H1 (cell line): ENCODE data around the gene HIPK3. TPM values are rescaled to one million over a fixed set of nuclear protein-coding genes. Genes with fewer than 3 reads are reported as not detected.

ENCODE experiments used
- CTCF ChIA-PET: fragments of 300-600 bp; sonication (Branson Sonifier 250); formaldehyde crosslinking; loops from one replicate; lab custom pipeline; 2021; ENCODE audit not compliant: partially characterized antibody; lab: Charles Lee
- POLR2A ChIA-PET: fragments of 300-600 bp; sonication (Branson Sonifier 250); formaldehyde crosslinking; loops from one replicate; lab custom pipeline; 2021; ENCODE audit warnings: inconsistent platforms; ENCODE audit not compliant: partially characterized antibody; lab: Charles Lee
- DNase-seq, 2 experiments: peaks; one replicate each; pipeline versions ENCODE4 v3.0.0 to v3.0.0-alpha.2; 2010 to 2022; ENCODE audit warnings: low spot score in 2 of 2, low read depth in 1 of 2, mixed read lengths in 1 of 2
- FAIRE-seq: peaks from 2 replicates; lab custom pipeline; 2011; peaks lifted over from hg19 to GRCh38; lab: Jason Lieb, UNC
- H2AFZ ChIP-seq: 2 replicates; pipeline ENCODE4 v1.8.1; 2012; ENCODE audit warnings: low read length, inconsistent platforms
- H2AK5ac ChIP-seq: 2 replicates; pipeline ENCODE4 v1.6.1; 2013; ENCODE audit warnings: low read depth, low read length
- H2BK120ac ChIP-seq: replicated peaks from 2 replicates; pipeline ENCODE3; 2013; ENCODE audit warnings: low read depth, low read length, inconsistent platforms
- H2BK12ac ChIP-seq: 2 replicates; pipeline ENCODE4 v1.6.1; 2013; ENCODE audit warnings: low read depth, low read length
- H2BK15ac ChIP-seq: 2 replicates; pipeline ENCODE4 v1.6.1; 2013; ENCODE audit warnings: low read length
- H2BK20ac ChIP-seq: 2 replicates; pipeline ENCODE4 v1.6.1; 2013; ENCODE audit warnings: low read length
- H2BK5ac ChIP-seq: 2 replicates; pipeline ENCODE4 v1.6.1; 2013; ENCODE audit warnings: low read depth, low read length
- H3K14ac ChIP-seq: 2 replicates; pipeline ENCODE4 v1.6.1; 2013; ENCODE audit warnings: inconsistent platforms; ENCODE audit not compliant: insufficient read length
- H3K18ac ChIP-seq: 2 replicates; pipeline ENCODE4 v1.6.1; 2013; ENCODE audit warnings: low read length; ENCODE audit errors: extremely low read depth
- H3K23ac ChIP-seq: 2 replicates; pipeline ENCODE4 v1.6.1; 2013; ENCODE audit warnings: inconsistent platforms; ENCODE audit not compliant: insufficient read length
- H3K23me2 ChIP-seq: 2 replicates; pipeline ENCODE4 v1.6.1; 2013; ENCODE audit warnings: low read depth, low read length
- H3K27ac ChIP-seq: 2 replicates; pipeline ENCODE4 v1.6.1; 2011; ENCODE audit warnings: low read depth, low read length, inconsistent platforms
- H3K27me3 ChIP-seq, 4 experiments: replicated peaks in 1 of 4; 1 replicate in 1 of 4; 2 replicates in 3 of 4; pipeline versions ENCODE4 v1.6.1 to v1.8.1; 2011 to 2013; ENCODE audit warnings: low read length in 3 of 4, mild to moderate bottlenecking in 3 of 4, inconsistent platforms in 2 of 4, mixed read lengths in 2 of 4, moderate library complexity in 1 of 4; ENCODE audit not compliant: control insufficient read depth in 3 of 4, insufficient read depth in 3 of 4; ENCODE audit errors: extremely low read depth in 1 of 4
- H3K36me3 ChIP-seq, 4 experiments: 2 replicates each; pipeline versions ENCODE4 v1.6.1 to v1.8.1; 2011 to 2013; ENCODE audit warnings: mild to moderate bottlenecking in 4 of 4, low read length in 3 of 4, moderate library complexity in 2 of 4, control low read depth in 1 of 4, inconsistent platforms in 1 of 4; ENCODE audit not compliant: insufficient read depth in 4 of 4, control insufficient read depth in 2 of 4
- H3K4ac ChIP-seq: replicated peaks from 2 replicates; pipeline ENCODE3; 2013; ENCODE audit warnings: low read length, low read depth, mixed read lengths, inconsistent platforms; ENCODE audit not compliant: insufficient read length
- H3K4me1 ChIP-seq, 4 experiments: replicated peaks in 1 of 4; 1 replicate in 1 of 4; 2 replicates in 3 of 4; pipeline versions ENCODE4 v1.6.1 to v1.8.1; 2011 to 2013; ENCODE audit warnings: low read length in 3 of 4, inconsistent platforms in 2 of 4, mixed read lengths in 1 of 4; ENCODE audit not compliant: insufficient read depth in 4 of 4, control insufficient read depth in 3 of 4
- H3K4me2 ChIP-seq, 2 experiments: 2 replicates each; pipeline versions ENCODE4 v1.6.1 to v1.8.1; 2011 to 2013; ENCODE audit warnings: low read depth in 2 of 2, low read length in 2 of 2, control low read depth in 1 of 2, inconsistent platforms in 1 of 2, mild to moderate bottlenecking in 1 of 2; ENCODE audit not compliant: insufficient read depth in 1 of 2
- H3K4me3 ChIP-seq, 4 experiments: fragments of 200-600, 300-600 bp in 1 of 4; sonication (generic), shearing (Covaris generic), sonication (Bioruptor Twin) in 1 of 4; 2 replicates each; pipeline versions ENCODE4 v1.5.1 to v1.8.1; 2011 to 2016; ENCODE audit warnings: low read length in 4 of 4, low read depth in 3 of 4, control low read depth in 2 of 4, inconsistent platforms in 2 of 4, mild to moderate bottlenecking in 2 of 4, mixed read lengths in 1 of 4, moderate library complexity in 1 of 4; ENCODE audit not compliant: insufficient read depth in 2 of 4; ENCODE audit errors: extremely low read depth in 1 of 4
- H3K56ac ChIP-seq: replicated peaks from 2 replicates; pipeline ENCODE3; 2013; ENCODE audit warnings: low read depth, mild to moderate bottlenecking, mixed read lengths, low read length, inconsistent platforms; ENCODE audit not compliant: insufficient read length
- H3K79me1 ChIP-seq: 2 replicates; pipeline ENCODE4 v1.6.1; 2013; ENCODE audit warnings: low read depth, low read length, control low read depth
- H3K79me2 ChIP-seq, 2 experiments: 2 replicates each; pipeline versions ENCODE4 v1.6.1 to v1.8.1; 2012 to 2013; ENCODE audit warnings: low read length in 2 of 2, mild to moderate bottlenecking in 2 of 2, inconsistent platforms in 1 of 2; ENCODE audit not compliant: insufficient read depth in 2 of 2, control insufficient read depth in 1 of 2
- H3K9ac ChIP-seq, 4 experiments: replicated peaks in 1 of 4; 1 replicate in 1 of 4; 2 replicates in 3 of 4; pipeline versions ENCODE4 v1.6.1 to v1.8.1; 2011 to 2013; ENCODE audit warnings: low read depth in 3 of 4, low read length in 3 of 4, control low read depth in 2 of 4, mild to moderate bottlenecking in 2 of 4, moderate library complexity in 2 of 4, inconsistent platforms in 1 of 4; ENCODE audit errors: extremely low read depth in 1 of 4
- H3K9me3 ChIP-seq, 2 experiments: 2 replicates each; pipeline versions ENCODE4 v1.6.1 to v1.8.1; 2012 to 2013; ENCODE audit warnings: mild to moderate bottlenecking in 2 of 2, moderate library complexity in 2 of 2, control low read depth in 1 of 2, inconsistent platforms in 1 of 2, low read depth in 1 of 2, low read length in 1 of 2, mixed read lengths in 1 of 2; ENCODE audit not compliant: insufficient read depth in 2 of 2
- H4K20me1 ChIP-seq, 2 experiments: replicated peaks in 1 of 2; 2 replicates each; pipeline versions ENCODE3 to v1.8.1; 2011 to 2013; ENCODE audit warnings: inconsistent platforms in 2 of 2, low read length in 2 of 2, mild to moderate bottlenecking in 1 of 2; ENCODE audit not compliant: insufficient read depth in 2 of 2, control insufficient read depth in 1 of 2
- H4K5ac ChIP-seq: 2 replicates; pipeline ENCODE4 v1.6.1; 2013; ENCODE audit warnings: low read length, low read depth, mixed read lengths, inconsistent platforms; ENCODE audit not compliant: insufficient read length
- H4K8ac ChIP-seq: 2 replicates; pipeline ENCODE4 v1.8.0; 2013; ENCODE audit warnings: mild to moderate bottlenecking, moderate library complexity, low read length, inconsistent platforms; ENCODE audit not compliant: insufficient read depth; ENCODE audit errors: extremely low read depth
- H4K91ac ChIP-seq: replicated peaks from 2 replicates; pipeline ENCODE3; 2013; ENCODE audit warnings: low read length, mixed read lengths, inconsistent platforms; ENCODE audit not compliant: insufficient read length
- ATF3 ChIP-seq: IDR thresholded peaks from 2 replicates; pipeline ENCODE4 v1.6.1; 2011; ENCODE audit warnings: low read depth, mild to moderate bottlenecking, low read length; ENCODE audit not compliant: insufficient read depth
- BCL11A ChIP-seq, 2 experiments: IDR thresholded peaks; one replicate each; pipeline ENCODE4 v1.6.1; 2011; ENCODE audit warnings: low read depth in 2 of 2, low read length in 2 of 2, mild to moderate bottlenecking in 2 of 2
- CTCF ChIP-seq, 3 experiments: IDR thresholded peaks; 1 replicate in 2 of 3; 2 replicates in 1 of 3; pipeline versions ENCODE4 v1.5.1 to v1.6.1; 2011; ENCODE audit warnings: low read length in 3 of 3, mild to moderate bottlenecking in 3 of 3, inconsistent platforms in 2 of 3, low read depth in 1 of 3, moderate library complexity in 1 of 3; ENCODE audit not compliant: insufficient read depth in 1 of 3; ENCODE audit errors: control extremely low read depth in 1 of 3
- RAD21 ChIP-seq, 2 experiments: IDR thresholded peaks in 1 of 2; conservative IDR thresholded peaks in 1 of 2; 2 replicates each; pipeline ENCODE4 v1.6.1; 2011; ENCODE audit warnings: low read depth in 2 of 2, low read length in 2 of 2, improper control_type of control experiment in 1 of 2, inconsistent platforms in 1 of 2, mild to moderate bottlenecking in 1 of 2, moderate library complexity in 1 of 2
- TEAD4 ChIP-seq: IDR thresholded peaks from 2 replicates; pipeline ENCODE4 v1.6.1; 2012; ENCODE audit warnings: low read depth, low read length, inconsistent platforms, mixed read lengths
- WGBS, 2 experiments: shearing (Covaris generic) in 1 of 2; methylation state at CpG; one replicate each; pipeline versions ENCODE4 v1.1.6 to v1.1.7; 2013 to 2015; ENCODE audit warnings: low lambda C conversion rate in 2 of 2, mixed read lengths in 2 of 2, inconsistent platforms in 1 of 2, low coverage in 1 of 2, missing lambda C conversion rate in 1 of 2; ENCODE audit not compliant: insufficient replicate concordance in 2 of 2, insufficient coverage in 1 of 2, insufficient read length in 1 of 2; ENCODE audit errors: extremely low coverage in 1 of 2, missing lambda C conversion rate in 1 of 2; 5-methylcytosine and 5-hydroxymethylcytosine counted together
- polyA plus RNA-seq, 7 experiments: library from polyadenylated mRNA; depleted of rRNA in 3 of 7; stranded (reverse) in 5 of 7; unstranded in 2 of 7; fragments of >200 nt in 5 of 7; fragments of 200-250 nt in 2 of 7; gene quantifications; 1 replicate in 5 of 7; 2 replicates in 1 of 7; 4 replicates in 1 of 7; pipeline versions ENCODE4 v1.2.1 to v1.2.3, GENCODE V29; 2011 to 2013; ENCODE audit warnings: missing spikeins in 2 of 7, mixed read lengths in 2 of 7
- total RNA-seq: library from RNA; stranded (reverse); fragmentation: NEBNext Ultra II Directional; extraction: Animal tissue kit (Norgen Biotek cat#: 25700); gene quantifications from 2 replicates; pipeline ENCODE4 v1.2.1, GENCODE V29; 2021

HIPK3 gene
- total and polyA plus RNA-seq, 2 of the 8 experiments (the other 6 are each of a cell fraction or from before 2014, with no cell fraction given): 5.0 to 22.3 TPM

- Histone ChIP-seq H2BK20ac (no peak overlapping the region), H3K23ac (no peak overlapping the region), H3K79me1 (no peaks in the 10 kb centered on the region; the same call in 1 of the 2 replicates), H4K5ac (no peak overlapping the region), H3K4me3 (no peak overlapping the region), H3K14ac (no peak overlapping the region), H3K18ac (no peak overlapping the region), H3K9ac (no peak overlapping the region), H4K91ac (no peak overlapping the region), H3K9me3 (no peaks in the 10 kb centered on the region), H3K4me2 (no peak overlapping the region), H2AFZ (no peak overlapping the region), H4K20me1 (no peaks in the 10 kb centered on the region), H2BK120ac (no peak overlapping the region), H3K36me3 (no peaks in the 10 kb centered on the region), H2BK5ac (no peak overlapping the region), H3K56ac (no peak overlapping the region), H3K27ac (no peak overlapping the region), H3K4ac (no peak overlapping the region), H3K27me3 (no peaks in the 10 kb centered on the region), H3K23me2 (no peaks in the 10 kb centered on the region), H3K79me2 (peaks cover 0 to 7% of the 10 kb centered on the region in 2 experiments; a peak in 1 of 4 replicates), H4K8ac (no peak overlapping the region), H2BK15ac (no peak overlapping the region), H3K4me1 (no peaks in the 10 kb centered on the region), H2AK5ac (no peak overlapping the region), H2BK12ac (no peak overlapping the region)
- 55% methylated on average over 4 of the region's 4 CpGs; no CpG with 5 or more reads in 1 of the 2 experiments for WGBS, 2 experiments
- DNase-seq (no peak), FAIRE-seq (peak; percentile 73)
- CTCF ChIA-PET: interaction anchor here (0.6 to 2.9 kb wide), 8 partner anchors 12 to 581 kb away, joined by 3 to 23 read pairs (median 3); no protein-coding TSS in a partner anchor
- TF ChIP-seq BCL11A (IDR thresholded peaks at IDR 0.05; ENCODE audit: low read depth in 2 of 2, low read length in 2 of 2) (no peak), ATF3 (no peak), TEAD4 (0 out of 2 replicates have a peak, but pooled peaks have one; percentile 13), CTCF (IDR thresholded peaks at IDR 0.05; ENCODE audit: control extremely low read depth in 1 of 3, insufficient read depth in 1 of 3, low read depth in 1 of 3, low read length in 3 of 3) (peak in 2 of 3 experiments; percentile 55 to 68; a peak in 3 of 4 replicates), RAD21 (IDR thresholded peaks at IDR 0.05 in 1 of 2, conservative IDR thresholded peaks at IDR 0.05 in 1 of 2; ENCODE audit: low read depth in 2 of 2, low read length in 2 of 2) (peak; percentile 83 to 84)
- POLR2A ChIA-PET: no interaction called here
These were observed 72.6 kb downstream of the HIPK3 start for GRCh38 chr11:33329705-33330329.
